Measurements from ENCODE around the gene PLXNA2. TPM values are rescaled to one million over a fixed set of nuclear protein-coding genes. Genes with fewer than 3 reads are reported as not detected.

The PLXNA2 gene
- total RNA-seq, 6 experiments from 2014 or later, result 20.9 to 29.9 (median 28.1) TPM

DNA sequence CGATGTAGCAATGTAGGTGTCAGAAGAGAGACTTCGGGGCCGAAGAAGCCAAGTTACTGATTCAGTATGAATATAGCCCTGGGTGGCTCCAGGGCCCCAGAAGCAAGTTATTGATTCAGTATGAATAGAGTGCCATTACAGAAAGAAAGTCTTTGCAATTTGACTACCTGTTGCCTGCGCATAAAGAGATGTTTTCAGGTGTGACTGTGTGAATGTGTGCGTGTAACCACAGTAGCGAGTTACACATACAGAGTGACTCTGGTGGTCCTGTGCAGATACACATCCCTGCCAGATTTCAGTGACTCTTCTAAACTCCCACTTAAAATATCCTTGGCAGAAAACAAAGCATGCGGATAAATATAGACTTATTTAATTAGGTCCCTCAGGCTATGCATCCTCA is 190.5 kb downstream of the PLXNA2 start:
- H3K27me3 Mint-ChIP-seq (ENCODE audit: insufficient read depth), result no peaks in the 10 kb centered on the region; the same call in 1 of the 2 replicates
- TF ChIP-seq CTCF (IDR thresholded peaks at IDR 0.05), result no peak
- peaks cover 20% of the 10 kb centered on the region; the same call in 1 of the 2 replicates for H3K36me3 Mint-ChIP-seq (ENCODE audit: low read depth)
- no peak overlapping the region for H3K4me3 Mint-ChIP-seq
- H3K4me1 Mint-ChIP-seq (ENCODE audit: low read depth), result no peaks in the 10 kb centered on the region
- H3K9me3 Mint-ChIP-seq, result no peaks in the 10 kb centered on the region
- DNase-seq, result no peak
- H3K27ac Mint-ChIP-seq, result 0 out of 2 replicates have a peak overlapping the region, but pooled peaks have one; percentile 8

DNA sequence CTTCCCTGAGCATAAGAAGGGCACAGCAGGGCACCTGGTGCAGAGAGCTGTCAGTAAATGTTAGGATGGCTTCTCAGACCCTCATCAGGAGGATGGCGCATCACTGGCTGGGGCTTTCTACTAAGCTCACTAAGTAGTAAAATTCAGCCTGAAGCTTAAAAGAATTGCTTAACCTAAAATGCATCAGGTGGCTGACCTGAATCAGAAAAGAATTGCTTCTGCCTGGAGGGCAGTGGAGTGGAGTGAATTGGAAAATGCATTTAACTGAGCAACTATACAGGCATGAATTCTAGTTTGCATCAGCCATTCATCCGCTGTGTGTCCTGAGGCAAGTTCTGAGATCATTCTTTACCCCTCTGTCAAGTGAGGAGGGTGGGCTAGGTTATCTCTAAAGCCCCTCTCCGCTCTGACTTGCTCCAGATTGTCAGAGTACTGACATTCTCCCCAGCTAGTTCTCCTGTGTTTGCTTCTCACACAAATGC is 191.2 kb downstream of the PLXNA2 start:
- no peak for TF ChIP-seq CTCF (IDR thresholded peaks at IDR 0.05)
- no peak for DNase-seq
- H3K4me3 Mint-ChIP-seq, result no peak overlapping the region
- H3K9me3 Mint-ChIP-seq, result no peaks in the 10 kb centered on the region
- no peaks in the 10 kb centered on the region; the same call in 1 of the 2 replicates for H3K27me3 Mint-ChIP-seq (ENCODE audit: insufficient read depth)
- H3K36me3 Mint-ChIP-seq (ENCODE audit: low read depth), result peaks cover 20% of the 10 kb centered on the region; the same call in 1 of the 2 replicates
- no peaks in the 10 kb centered on the region for H3K4me1 Mint-ChIP-seq (ENCODE audit: low read depth)
- no peak overlapping the region for H3K27ac Mint-ChIP-seq

DNA sequence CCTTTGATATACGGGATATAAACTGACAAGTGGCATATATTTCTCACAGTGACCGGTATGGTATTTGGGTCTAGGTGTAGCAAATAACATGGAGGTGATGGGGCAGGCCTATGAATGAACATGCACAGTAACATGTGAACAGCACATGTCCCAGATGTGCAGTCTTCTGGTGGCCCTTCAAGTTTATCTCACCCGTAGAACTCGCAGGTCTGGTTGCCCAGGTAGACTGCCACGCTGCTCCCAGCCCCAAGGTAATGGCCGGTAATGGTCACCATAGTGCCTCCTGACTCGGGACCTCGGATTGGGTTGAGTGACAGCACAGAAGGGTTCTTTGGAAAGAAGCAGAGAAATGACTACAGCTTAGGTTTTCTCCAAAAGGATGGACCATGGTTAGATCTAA is 192.0 kb downstream of the PLXNA2 start:
- no peak for TF ChIP-seq CTCF (IDR thresholded peaks at IDR 0.05)

DNA sequence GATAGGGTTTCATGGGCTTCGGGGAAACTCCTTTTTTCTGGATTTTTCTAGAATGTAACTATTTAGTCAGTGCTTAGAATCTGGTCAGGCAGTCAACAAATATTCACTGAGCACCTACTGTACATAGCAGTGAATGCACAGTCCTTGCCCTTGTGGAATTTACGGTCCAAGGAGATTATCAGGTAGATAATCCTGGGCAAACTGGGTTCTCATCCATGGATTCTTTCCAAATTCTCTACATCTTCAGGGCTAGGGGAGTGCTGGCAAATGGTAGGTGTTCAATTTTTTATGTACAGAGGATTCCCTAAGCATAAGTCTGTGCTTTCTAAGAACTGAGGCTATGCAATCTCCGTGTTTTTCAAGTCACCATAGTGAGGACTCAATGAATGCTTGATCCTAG is 192.5 kb downstream of the PLXNA2 start:
- DNase-seq, result no peak
- H3K27ac Mint-ChIP-seq, result no peak overlapping the region
- peaks cover 8% of the 10 kb centered on the region for H3K4me1 Mint-ChIP-seq (ENCODE audit: low read depth)
- no peak for TF ChIP-seq CTCF (IDR thresholded peaks at IDR 0.05)
- H3K36me3 Mint-ChIP-seq (ENCODE audit: low read depth), result peaks cover 20% of the 10 kb centered on the region; the same call in 1 of the 2 replicates
- no peaks in the 10 kb centered on the region for H3K27me3 Mint-ChIP-seq (ENCODE audit: insufficient read depth)
- no peaks in the 10 kb centered on the region for H3K9me3 Mint-ChIP-seq
- no peak overlapping the region for H3K4me3 Mint-ChIP-seq

More for the DNA sequence above, 192.0 kb downstream of the PLXNA2 start:
- Mint-ChIP-seq H3K4me3 (no peak overlapping the region), H3K9me3 (no peaks in the 10 kb centered on the region), H3K27me3 (ENCODE audit: insufficient read depth) (no peaks in the 10 kb centered on the region), H3K27ac (no peak overlapping the region), H3K4me1 (ENCODE audit: low read depth) (peaks cover 4% of the 10 kb centered on the region), H3K36me3 (ENCODE audit: low read depth) (peaks cover 20% of the 10 kb centered on the region; the same call in 1 of the 2 replicates)
- no peak for DNase-seq

DNA sequence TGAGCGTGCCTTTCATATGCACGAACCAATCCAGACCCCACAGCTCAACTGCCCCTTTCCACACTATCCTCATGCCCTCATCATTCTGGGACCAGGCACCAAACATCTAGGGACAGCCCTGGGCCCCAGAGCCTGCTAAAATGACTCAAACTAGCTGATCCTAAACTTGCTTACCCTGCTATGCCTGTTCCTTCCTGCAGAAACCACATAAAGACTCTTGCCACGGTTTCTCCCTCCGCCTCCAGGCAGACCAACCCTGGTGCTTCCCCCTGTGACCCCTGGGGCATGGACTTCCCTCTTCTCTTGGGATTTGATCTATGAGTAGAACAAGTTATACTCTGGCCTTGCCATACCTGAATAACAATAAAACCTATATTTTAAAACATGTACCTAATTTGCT is 195.3 kb downstream of the PLXNA2 start:
- H3K36me3 Mint-ChIP-seq (ENCODE audit: low read depth), result peaks cover 24% of the 10 kb centered on the region
- no peak overlapping the region for H3K4me3 Mint-ChIP-seq
- DNase-seq, result no peak
- no peaks in the 10 kb centered on the region for H3K27me3 Mint-ChIP-seq (ENCODE audit: insufficient read depth)
- H3K9me3 Mint-ChIP-seq, result no peaks in the 10 kb centered on the region
- peaks cover 14% of the 10 kb centered on the region for H3K4me1 Mint-ChIP-seq (ENCODE audit: low read depth)
- no peak for TF ChIP-seq CTCF (IDR thresholded peaks at IDR 0.05)
- no peak overlapping the region for H3K27ac Mint-ChIP-seq
